Kidney (tissue), 14 donors: Measurements from ENCODE around the gene ERGIC1. TPM values are rescaled to one million over a fixed set of nuclear protein-coding genes. Genes with fewer than 3 reads are reported as not detected.

Source experiments
- DNase-seq, 5 donors: peaks; one replicate each; pipeline ENCODE4 v3.0.0-alpha.2; 2013 to 2020
- FAIRE-seq: peaks from 2 replicates; lab custom pipeline; 2012; peaks lifted over from hg19 to GRCh38; lab: Jason Lieb, UNC
- H3K27ac ChIP-seq, 2 donors: one replicate each; pipeline ENCODE4 v1.7.0; 2013; ENCODE audit warnings: low read depth in 2 of 2, low read length in 2 of 2, inconsistent platforms in 1 of 2
- H3K27me3 ChIP-seq: one replicate; pipeline ENCODE4 v1.7.1; 2013; ENCODE audit warnings: low read length, inconsistent platforms; ENCODE audit not compliant: control insufficient read depth, insufficient read depth
- H3K36me3 ChIP-seq, 3 donors: one replicate each; pipeline versions ENCODE4 v1.7.0 to v1.7.1; 2013; ENCODE audit warnings: low read length in 3 of 3, control low read depth in 1 of 3, inconsistent platforms in 1 of 3; ENCODE audit not compliant: insufficient read depth in 3 of 3, control insufficient read depth in 2 of 3
- H3K4me1 ChIP-seq, 3 donors: one replicate each; pipeline versions ENCODE4 v1.7.0 to v1.7.1; 2013; ENCODE audit warnings: low read length in 3 of 3, inconsistent platforms in 1 of 3, low read depth in 1 of 3; ENCODE audit not compliant: control insufficient read depth in 2 of 3, insufficient read depth in 2 of 3
- H3K4me3 ChIP-seq, 3 donors: one replicate each; pipeline versions ENCODE4 v1.7.0 to v1.8.1; 2013; ENCODE audit warnings: low read length in 3 of 3, control low read depth in 1 of 3, inconsistent platforms in 1 of 3
- H3K9ac ChIP-seq, 3 donors: one replicate each; pipeline versions ENCODE4 v1.7.0 to v1.7.1; 2013; ENCODE audit warnings: low read length in 3 of 3, control low read depth in 1 of 3, inconsistent platforms in 1 of 3
- H3K9me3 ChIP-seq, 3 donors: one replicate each; pipeline versions ENCODE4 v1.7.0 to v1.7.1; 2013; ENCODE audit warnings: low read length in 3 of 3, control low read depth in 1 of 3, inconsistent platforms in 1 of 3; ENCODE audit not compliant: control insufficient read depth in 2 of 3, insufficient read depth in 1 of 3
- intact Hi-C: fragments of 100-400 bp; cut with DNase I; formaldehyde crosslinking; loops from one replicate; pipeline ENCODE4 v1.11.1; 2022
- polyA plus RNA-seq: library from polyadenylated mRNA; stranded (reverse); fragments of 350-450 nt; fragmentation: Illumina TruSeq; extraction: RNeasy Lipid Tissue Mini Kit (QIAGEN cat#74804); gene quantifications from one replicate; pipeline ENCODE4 v1.2.3, GENCODE V29; 2014; ENCODE audit warnings: low read depth, low replicate concordance; ENCODE audit not compliant: insufficient read depth
- total RNA-seq: library from RNA; stranded (reverse); fragmentation: NEBNext Ultra II Directional; extraction: Animal tissue kit (Norgen Biotek cat#: 25700); gene quantifications from one replicate; pipeline ENCODE4 v1.2.1, GENCODE V29; 2021
- TF ChIP-seq, protein P1 (sequence below): IDR thresholded peaks from 3 replicates; pipeline ENCODE4 v1.5.1; 2012; ENCODE audit warnings: mild to moderate bottlenecking, moderate library complexity, borderline replicate concordance; ENCODE audit not compliant: insufficient read depth; ENCODE audit errors: extremely low read depth
- donor health status: control.
- donor health status: control.
- donor health status: control.
- donor health status: control.
- donor health status: control.
- donor health status: DM: yes; HTN: yes; CAD: no.
- donor health status: Normal renal cell carcinoma (clear cell type).

ERGIC1 gene
- total and polyA plus RNA-seq, 2 donors from 2014 or later: 88.0 to 183 TPM

DNA sequence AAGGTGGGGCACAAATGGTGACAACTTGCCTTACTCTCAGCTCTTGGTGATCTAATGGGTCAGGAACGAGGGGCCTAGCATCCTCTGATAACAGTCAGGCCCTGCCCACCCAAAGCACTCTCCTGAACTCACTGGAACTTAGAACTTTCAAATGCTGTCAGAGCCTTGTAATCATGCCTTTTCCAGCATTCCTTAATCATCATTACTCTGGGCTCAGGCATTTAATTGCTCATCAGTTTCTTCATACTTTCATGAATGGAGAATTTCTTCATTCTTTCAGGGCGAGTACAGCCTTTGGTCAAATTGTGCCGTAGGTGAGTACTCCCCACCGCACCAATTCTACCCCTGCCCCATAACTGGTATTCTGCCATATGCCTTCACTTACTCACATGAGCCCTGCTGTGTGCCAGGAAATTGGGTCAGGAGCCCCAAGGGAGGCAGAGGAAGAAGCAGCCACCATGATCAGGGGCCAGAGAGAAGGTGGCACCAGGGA is 32.8 kb upstream of the ERGIC1 start:
- DNase-seq (no peak), FAIRE-seq (no peak)
- Histone ChIP-seq H3K27me3 (no peaks in the 10 kb centered on the region), H3K27ac (no peak overlapping the region), H3K9me3 (no peaks in the 10 kb centered on the region), H3K4me3 (no peak overlapping the region), H3K9ac (no peak overlapping the region), H3K4me1 (no peaks in the 10 kb centered on the region), H3K36me3 (no peaks in the 10 kb centered on the region)
- intact Hi-C loops: no loop called here
- TF ChIP-seq, protein P1, sequence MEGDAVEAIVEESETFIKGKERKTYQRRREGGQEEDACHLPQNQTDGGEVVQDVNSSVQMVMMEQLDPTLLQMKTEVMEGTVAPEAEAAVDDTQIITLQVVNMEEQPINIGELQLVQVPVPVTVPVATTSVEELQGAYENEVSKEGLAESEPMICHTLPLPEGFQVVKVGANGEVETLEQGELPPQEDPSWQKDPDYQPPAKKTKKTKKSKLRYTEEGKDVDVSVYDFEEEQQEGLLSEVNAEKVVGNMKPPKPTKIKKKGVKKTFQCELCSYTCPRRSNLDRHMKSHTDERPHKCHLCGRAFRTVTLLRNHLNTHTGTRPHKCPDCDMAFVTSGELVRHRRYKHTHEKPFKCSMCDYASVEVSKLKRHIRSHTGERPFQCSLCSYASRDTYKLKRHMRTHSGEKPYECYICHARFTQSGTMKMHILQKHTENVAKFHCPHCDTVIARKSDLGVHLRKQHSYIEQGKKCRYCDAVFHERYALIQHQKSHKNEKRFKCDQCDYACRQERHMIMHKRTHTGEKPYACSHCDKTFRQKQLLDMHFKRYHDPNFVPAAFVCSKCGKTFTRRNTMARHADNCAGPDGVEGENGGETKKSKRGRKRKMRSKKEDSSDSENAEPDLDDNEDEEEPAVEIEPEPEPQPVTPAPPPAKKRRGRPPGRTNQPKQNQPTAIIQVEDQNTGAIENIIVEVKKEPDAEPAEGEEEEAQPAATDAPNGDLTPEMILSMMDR: no peak

DNA sequence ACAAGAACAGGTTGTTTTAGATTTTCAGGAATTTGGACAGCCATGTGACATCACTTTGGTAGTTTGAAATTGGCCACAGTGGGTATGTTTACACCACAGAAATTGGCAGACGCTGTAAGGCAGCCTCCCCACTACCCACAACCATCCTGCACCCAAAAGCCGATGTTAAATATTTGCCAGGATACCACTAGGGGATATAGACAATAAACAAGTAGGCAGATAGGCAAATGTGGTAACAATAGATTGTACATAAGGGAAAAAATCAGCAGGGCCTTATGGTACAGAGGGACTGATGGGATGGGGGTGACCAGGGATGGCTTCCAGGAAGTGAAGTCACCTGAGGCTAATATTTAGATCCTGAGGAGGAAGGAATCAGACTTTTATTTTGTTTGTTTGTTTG is 31.9 kb upstream of the ERGIC1 start:
- DNase-seq (no peak), FAIRE-seq (no peak)
- no peak overlapping the region for H3K4me3 ChIP-seq
- TF ChIP-seq, protein P1: no peak
- no peaks in the 10 kb centered on the region for H3K9me3 ChIP-seq
- no peaks in the 10 kb centered on the region for H3K27me3 ChIP-seq
- peaks cover 0 to 3% (median 3%) of the 10 kb centered on the region in 3 donors for H3K4me1 ChIP-seq
- no peak overlapping the region for H3K27ac ChIP-seq
- intact Hi-C loops: no loop called here
- no peak overlapping the region for H3K9ac ChIP-seq
- no peaks in the 10 kb centered on the region for H3K36me3 ChIP-seq

DNA sequence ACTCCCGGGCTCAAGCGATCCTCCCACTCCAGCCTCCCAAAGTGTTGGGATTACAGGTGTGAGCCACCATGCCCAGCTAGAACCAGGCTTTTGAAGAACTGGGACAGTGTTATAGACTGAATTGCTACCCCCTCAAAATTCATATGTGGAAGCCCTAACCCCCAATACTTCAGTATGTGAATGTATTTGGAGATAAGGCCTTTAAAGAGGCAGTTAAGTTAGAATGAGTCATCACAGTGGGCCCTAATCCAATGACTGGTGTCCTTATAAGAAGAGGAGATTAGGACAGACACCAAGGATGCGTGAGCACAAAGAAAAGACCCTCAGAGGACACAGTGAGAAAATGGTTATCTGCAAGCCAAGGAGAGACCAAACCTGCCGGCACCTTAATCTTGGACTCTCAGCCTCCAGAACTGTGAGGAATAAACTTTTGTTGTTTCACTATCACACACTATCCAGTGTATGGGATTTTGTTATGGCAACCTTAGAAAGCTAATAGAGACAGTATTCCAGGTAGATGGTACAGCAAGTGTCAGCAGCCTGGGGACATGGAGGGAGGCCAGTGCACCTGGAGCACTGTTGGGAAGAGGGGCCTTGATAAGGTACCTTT is 31.4 kb upstream of the ERGIC1 start:
- H3K27me3 ChIP-seq: no peaks in the 10 kb centered on the region
- H3K36me3 ChIP-seq: no peaks in the 10 kb centered on the region
- DNase-seq (no peak), FAIRE-seq (no peak)
- intact Hi-C loops: no loop called here
- no peak overlapping the region for H3K9ac ChIP-seq
- no peak overlapping the region for H3K4me3 ChIP-seq
- H3K4me1 ChIP-seq: peaks cover 0 to 3% (median 3%) of the 10 kb centered on the region in 3 donors
- H3K9me3 ChIP-seq: no peaks in the 10 kb centered on the region
- no peak overlapping the region for H3K27ac ChIP-seq
- TF ChIP-seq, protein P1: no peak
